ENCODE data around the gene ZNF765.
A peak's percentile ranks its signal among the peaks of the same experiment; 100 is the strongest.

ZNF765 gene

DNA sequence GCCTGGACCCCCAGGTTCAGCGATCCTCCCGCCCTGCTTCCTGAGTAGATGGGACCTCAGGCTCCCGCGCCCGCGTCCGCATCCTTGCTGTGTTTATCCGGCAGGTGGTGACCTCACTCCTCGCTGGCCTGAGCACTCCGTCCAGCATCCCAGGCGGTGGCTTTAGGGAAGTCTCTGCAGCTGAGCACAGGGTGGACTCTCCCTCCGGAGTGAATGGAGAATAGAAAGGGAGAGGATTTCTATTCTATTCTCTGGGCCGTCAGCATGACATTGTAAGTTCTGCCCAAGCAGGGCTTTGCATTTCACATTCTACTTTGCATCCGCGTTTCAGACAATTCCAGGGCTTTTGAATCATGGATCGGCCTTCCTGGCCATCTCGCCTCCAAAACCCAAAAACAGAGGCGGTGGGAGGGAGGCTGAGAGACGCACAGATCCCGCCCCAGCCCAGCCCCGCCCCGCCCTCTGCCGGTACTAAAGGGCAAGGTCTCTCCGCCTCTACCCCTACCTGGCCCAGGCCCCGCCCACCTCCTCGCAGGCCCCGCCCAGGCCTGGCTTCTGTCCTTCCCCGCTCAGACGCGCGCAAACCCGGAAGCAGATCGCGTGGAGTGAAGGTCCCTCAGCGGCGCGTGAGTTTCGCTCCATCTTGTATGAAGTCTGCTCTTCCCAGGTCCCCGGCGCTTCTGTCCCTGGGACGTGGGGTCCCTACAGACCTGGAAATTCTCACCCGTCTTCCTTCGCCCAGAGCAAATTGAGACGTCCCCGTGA is 29.6 kb upstream of the ZNF765 start, which contains the start of gene ZNF525:
Gene ZNF525 (plus strand): TSS at position 572 of the 765 bp plus-strand sequence. CDS start 6,577 bp downstream, outside the sequence.
- Histone ChIP-seq H3K27me3 (ENCODE audit: insufficient read depth, poor library complexity, severe bottlenecking) (no peaks in the 10 kb centered on the region), H3K4me3 (replicated peaks; ENCODE audit: insufficient read depth, low read length) (0 out of 2 replicates have a peak within 1 kb of the TSS, but pooled peaks have one; percentile 13), H3K27ac (replicated peaks) (peak within 1 kb of the TSS; percentile 73)
- TF ChIP-seq CTCF (IDR thresholded peaks at IDR 0.05; ENCODE audit: insufficient read depth, low read length) (no peak), SPI1 (IDR thresholded peaks at IDR 0.05; ENCODE audit: borderline replicate concordance, low read depth) (no peak), POLR2AphosphoS5 (IDR thresholded peaks at IDR 0.05; ENCODE audit: low read depth) (peak; percentile 65), GABPA (IDR thresholded peaks at IDR 0.05; ENCODE audit: low read depth) (no peak)
- TF ChIP-seq, protein P1, sequence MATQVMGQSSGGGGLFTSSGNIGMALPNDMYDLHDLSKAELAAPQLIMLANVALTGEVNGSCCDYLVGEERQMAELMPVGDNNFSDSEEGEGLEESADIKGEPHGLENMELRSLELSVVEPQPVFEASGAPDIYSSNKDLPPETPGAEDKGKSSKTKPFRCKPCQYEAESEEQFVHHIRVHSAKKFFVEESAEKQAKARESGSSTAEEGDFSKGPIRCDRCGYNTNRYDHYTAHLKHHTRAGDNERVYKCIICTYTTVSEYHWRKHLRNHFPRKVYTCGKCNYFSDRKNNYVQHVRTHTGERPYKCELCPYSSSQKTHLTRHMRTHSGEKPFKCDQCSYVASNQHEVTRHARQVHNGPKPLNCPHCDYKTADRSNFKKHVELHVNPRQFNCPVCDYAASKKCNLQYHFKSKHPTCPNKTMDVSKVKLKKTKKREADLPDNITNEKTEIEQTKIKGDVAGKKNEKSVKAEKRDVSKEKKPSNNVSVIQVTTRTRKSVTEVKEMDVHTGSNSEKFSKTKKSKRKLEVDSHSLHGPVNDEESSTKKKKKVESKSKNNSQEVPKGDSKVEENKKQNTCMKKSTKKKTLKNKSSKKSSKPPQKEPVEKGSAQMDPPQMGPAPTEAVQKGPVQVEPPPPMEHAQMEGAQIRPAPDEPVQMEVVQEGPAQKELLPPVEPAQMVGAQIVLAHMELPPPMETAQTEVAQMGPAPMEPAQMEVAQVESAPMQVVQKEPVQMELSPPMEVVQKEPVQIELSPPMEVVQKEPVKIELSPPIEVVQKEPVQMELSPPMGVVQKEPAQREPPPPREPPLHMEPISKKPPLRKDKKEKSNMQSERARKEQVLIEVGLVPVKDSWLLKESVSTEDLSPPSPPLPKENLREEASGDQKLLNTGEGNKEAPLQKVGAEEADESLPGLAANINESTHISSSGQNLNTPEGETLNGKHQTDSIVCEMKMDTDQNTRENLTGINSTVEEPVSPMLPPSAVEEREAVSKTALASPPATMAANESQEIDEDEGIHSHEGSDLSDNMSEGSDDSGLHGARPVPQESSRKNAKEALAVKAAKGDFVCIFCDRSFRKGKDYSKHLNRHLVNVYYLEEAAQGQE (IDR thresholded peaks at IDR 0.05; ENCODE audit: insufficient replicate concordance, low read depth), result no peak
- DNase-seq (ENCODE audit: low read depth in 1 of 2, low spot score in 1 of 2), result peak in 1 of 2 experiments; percentile 91

GRCh38 chr19:53365899-53366493 is 29.0 kb upstream of the ZNF765 start:
- TF ChIP-seq SPI1 (IDR thresholded peaks at IDR 0.05; ENCODE audit: borderline replicate concordance, low read depth) (no peak), GABPA (IDR thresholded peaks at IDR 0.05; ENCODE audit: low read depth) (no peak), POLR2AphosphoS5 (IDR thresholded peaks at IDR 0.05; ENCODE audit: low read depth) (no peak), CTCF (IDR thresholded peaks at IDR 0.05; ENCODE audit: insufficient read depth, low read length) (no peak)
- TF ChIP-seq, protein P1 (IDR thresholded peaks at IDR 0.05; ENCODE audit: insufficient replicate concordance, low read depth), result no peak
- DNase-seq (ENCODE audit: low read depth in 1 of 2, low spot score in 1 of 2), result no peak
- H3K27ac ChIP-seq (replicated peaks), result peak overlapping the region; percentile 73
- H3K4me3 ChIP-seq (replicated peaks; ENCODE audit: insufficient read depth, low read length), result no peak overlapping the region
- no peaks in the 10 kb centered on the region for H3K27me3 ChIP-seq (ENCODE audit: insufficient read depth, poor library complexity, severe bottlenecking)

DNA sequence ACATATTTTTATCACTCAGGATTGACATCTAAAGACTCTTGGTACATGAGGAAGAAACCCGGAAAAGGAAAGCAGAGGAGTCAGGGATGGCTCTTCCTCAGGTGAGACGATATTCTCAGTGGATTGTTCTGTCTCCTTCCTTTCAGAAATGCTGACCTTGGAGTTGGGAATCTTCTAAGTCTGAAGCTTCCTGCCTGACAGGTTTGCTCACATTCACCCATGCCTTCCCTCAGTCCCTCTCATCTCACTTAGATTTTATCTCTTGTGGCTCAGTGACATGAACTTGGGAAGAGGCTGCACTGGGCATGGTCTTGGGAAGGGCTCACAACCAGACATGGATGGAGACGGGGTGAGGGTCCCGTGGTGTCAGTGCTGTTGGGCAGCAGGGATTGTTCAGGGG is 22.8 kb upstream of the ZNF765 start:
- no peak overlapping the region for H3K27ac ChIP-seq (replicated peaks)
- no peak overlapping the region for H3K4me3 ChIP-seq (replicated peaks; ENCODE audit: insufficient read depth, low read length)
- TF ChIP-seq, protein P1 (IDR thresholded peaks at IDR 0.05; ENCODE audit: insufficient replicate concordance, low read depth), result no peak
- no peak for TF ChIP-seq SPI1 (IDR thresholded peaks at IDR 0.05; ENCODE audit: borderline replicate concordance, low read depth)
- TF ChIP-seq POLR2AphosphoS5 (IDR thresholded peaks at IDR 0.05; ENCODE audit: low read depth), result no peak
- TF ChIP-seq GABPA (IDR thresholded peaks at IDR 0.05; ENCODE audit: low read depth), result no peak
- no peak for TF ChIP-seq CTCF (IDR thresholded peaks at IDR 0.05; ENCODE audit: insufficient read depth, low read length)
- H3K27me3 ChIP-seq (ENCODE audit: insufficient read depth, poor library complexity, severe bottlenecking), result no peaks in the 10 kb centered on the region
- DNase-seq (ENCODE audit: low read depth in 1 of 2, low spot score in 1 of 2), result no peak
